HG03565 (cell line): ENCODE data around the gene DNAJC18.
"Not testable (repeated sequence)": the region's sequence is repeated elsewhere in the genome, so short reads cannot be mapped to it uniquely, and the experiment has no call there.

Source experiments
- ATAC-seq: cut with Tn5 transposase; IDR thresholded peaks from one replicate; pipeline ENCODE4 v1.9.1; 2021; ENCODE audit warnings: mild to moderate bottlenecking, moderate library complexity; ENCODE audit not compliant: unreplicated experiment

DNAJC18 gene

GRCh38 chr5:139439013-139439903, at the start of gene DNAJC18:
DNAJC18 (minus strand) TSS chr5:139439525; CDS start chr5:139439445, 80 bp downstream.
- peak; percentile 83 for ATAC-seq

DNA sequence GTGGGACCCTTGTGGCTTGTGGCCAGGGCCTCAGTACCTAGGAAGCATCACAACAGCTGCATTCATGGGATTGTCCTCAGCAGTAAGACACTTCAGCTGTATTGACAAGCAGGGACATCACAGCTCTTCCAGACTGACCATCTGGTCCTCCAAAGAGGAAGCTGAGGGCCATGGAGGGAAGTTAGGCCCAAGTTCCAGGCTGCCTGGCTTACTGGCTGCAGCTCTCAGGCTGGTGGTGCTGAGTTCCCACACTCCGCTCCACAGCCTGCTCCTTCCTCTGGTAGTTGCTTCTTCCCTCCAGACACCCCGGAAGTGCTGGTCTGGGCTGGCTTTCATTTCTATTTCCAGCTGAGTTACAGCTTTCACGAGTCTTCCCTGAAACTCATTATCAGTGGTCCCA, 48.9 kb upstream of the DNAJC18 start:
- no peak for ATAC-seq

DNA sequence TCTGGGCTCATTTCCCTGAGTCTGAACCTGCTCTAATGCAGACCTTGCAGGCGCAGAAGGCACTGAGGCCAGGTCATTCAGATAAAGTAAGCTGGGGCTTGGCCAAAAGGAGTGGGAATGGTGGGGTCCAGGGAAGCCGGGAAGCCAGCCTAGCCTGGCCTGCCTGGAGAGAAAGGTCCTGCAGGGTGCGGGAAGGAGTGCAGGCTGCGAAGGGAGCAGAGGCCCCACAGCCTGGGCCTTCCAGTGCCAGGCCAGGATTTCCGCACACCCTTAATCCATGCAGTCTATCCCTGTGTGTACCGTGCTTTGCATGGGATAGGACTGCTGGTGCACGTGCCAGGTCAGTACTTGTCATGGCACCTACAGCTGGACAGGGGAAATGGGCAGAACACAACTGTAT, 46.9 kb upstream of the DNAJC18 start:
- no peak for ATAC-seq

DNA sequence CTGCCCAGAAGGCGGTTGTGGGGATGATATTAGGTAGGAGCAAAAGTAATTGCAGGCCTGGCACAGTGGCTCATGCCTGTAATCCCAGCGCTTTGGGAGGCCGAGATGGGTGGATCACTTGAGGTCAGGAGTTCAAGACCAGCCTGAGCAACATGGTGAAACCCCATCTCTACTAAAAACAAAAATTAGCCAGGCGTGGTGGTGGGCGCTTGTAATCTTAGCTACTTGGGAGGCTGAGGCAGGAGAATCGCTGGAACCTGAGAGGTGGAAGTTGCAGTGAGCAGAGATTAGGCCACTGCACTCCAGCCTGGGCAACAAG, 43.5 kb upstream of the DNAJC18 start:
- ATAC-seq, result not testable (repeated sequence)

GRCh38 chr5:139482050-139482889, 42.9 kb upstream of the DNAJC18 start, which contains the start of gene STING1:
STING1 (minus strand) TSS chr5:139482758; CDS start chr5:139481704, 1,054 bp downstream.
- ATAC-seq, result no peak

DNA sequence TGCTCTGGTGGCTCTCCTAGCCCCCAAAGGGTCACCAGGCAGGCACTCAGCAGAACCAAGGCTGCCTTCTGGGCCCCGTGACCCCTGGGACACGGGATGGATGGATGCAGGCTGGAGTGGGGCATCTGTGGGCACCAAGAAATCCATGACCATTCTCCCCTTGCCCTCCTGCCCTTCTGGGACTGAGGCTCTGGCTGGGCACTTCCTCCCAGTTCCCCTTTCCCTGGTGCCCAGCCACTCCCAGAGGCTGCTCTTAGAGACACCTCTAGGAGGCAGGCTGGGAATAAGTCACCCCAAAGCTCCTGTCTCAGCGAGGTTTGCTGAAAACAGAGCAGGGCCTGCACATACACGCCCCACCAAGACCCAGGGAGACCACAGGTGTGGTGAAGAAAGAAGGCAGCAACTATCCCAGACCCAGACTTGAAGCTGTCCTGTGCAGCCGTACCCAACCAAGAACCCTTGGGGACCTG, 42.3 kb upstream of the DNAJC18 start:
- ATAC-seq, result no peak

DNA sequence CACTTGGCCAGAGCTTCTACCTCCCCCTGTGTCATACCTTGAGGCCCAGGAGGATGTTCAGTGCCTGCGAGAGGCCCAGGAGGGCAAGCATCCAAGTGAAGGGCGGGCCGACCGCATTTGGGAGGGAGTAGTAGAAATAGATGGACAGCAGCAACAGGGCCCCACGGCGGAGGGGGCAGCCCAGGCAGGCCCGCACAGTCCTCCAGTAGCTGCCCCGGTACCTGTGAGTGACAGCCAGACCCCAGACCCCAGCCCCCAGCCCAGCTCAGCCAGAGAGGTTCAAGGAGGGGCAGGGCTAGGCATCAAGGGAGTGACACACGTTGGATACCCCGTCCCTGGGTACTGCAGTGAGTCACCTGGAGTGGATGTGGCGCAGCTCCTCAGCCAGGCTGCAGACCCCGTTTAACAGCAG, 41.8 kb upstream of the DNAJC18 start:
- no peak for ATAC-seq

DNA sequence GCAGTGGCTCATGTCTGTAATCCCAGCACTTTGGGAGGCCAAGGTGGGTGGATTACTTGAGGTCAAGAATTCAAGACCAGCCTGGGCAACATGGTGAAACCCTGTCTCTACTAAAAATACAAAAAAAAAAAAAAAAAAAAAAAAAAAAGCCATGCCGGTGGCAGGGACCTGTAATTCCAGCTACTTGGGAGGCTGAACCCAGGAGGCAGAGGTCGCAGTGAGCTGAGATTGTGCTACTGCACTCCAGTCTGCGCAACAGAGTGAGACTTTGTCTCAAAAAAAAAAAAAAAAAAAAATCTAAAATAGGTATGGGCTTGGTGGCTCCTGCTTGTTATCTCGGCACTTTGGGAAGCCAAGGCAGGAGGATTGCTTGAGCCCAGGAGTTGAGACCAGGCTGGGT, 40.4 kb upstream of the DNAJC18 start:
- ATAC-seq, result not testable (repeated sequence)

- ATAC-seq, result not testable (repeated sequence)
Observed at GRCh38 chr5:139478657-139479423, 39.5 kb upstream of the DNAJC18 start.

DNA sequence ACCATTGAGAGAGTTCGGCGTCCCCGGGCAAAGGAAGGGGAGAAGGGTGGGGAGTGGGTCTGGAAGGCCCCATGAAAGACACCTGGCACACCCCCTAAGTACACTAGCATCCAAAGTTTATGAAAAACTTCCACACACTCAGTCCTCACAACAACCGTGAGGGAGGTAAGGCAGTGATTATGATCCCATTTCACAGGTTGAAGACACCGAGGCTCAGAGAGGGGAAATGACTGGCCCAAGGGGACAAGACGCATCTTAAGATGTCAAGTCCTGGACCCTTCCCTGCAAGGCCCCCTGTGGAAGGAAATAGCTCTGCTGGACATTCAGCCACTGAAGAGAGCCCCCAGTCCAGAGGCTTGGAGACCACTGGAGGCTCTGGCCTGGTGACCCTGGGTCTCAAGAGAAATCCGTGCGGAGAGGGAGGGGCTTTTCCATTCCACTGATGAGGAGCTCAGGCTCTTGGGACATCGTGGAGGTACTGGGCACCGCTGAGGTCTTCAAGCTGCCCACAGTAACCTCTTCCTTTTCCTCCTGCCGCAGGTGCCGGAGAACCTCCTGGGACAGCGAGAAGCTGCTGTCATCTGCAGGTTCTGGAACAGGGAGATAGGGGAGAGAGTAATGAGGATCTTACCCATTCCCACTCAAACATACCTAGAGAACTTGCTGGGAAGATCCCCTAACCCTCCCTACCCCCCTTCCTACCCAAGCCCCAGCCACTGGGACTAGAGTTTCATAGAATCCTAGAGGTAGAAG, 36.7 kb upstream of the DNAJC18 start:
- ATAC-seq, result no peak

GRCh38 chr5:139474890-139475791, 35.8 kb upstream of the DNAJC18 start:
- no peak for ATAC-seq

DNA sequence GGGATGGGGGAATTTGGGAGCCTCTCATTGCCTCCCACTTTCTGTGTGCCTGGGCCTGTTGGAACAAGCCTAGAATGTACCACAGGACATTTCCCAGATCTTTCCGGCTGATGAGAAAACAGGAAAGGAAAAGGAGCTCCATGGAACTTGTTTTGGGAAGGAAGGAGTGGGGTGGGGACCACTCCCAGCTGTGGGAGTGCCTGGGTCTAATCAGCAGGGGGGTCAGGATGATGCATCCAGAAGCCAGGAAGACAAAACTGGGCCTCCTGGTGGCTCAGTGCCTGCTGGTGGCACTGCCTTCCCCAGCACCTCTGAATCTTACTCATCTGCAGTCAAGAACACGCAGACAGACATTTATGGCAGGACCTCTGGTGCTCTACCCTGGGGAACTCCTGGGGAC, 34.2 kb upstream of the DNAJC18 start:
- ATAC-seq, result no peak

DNA sequence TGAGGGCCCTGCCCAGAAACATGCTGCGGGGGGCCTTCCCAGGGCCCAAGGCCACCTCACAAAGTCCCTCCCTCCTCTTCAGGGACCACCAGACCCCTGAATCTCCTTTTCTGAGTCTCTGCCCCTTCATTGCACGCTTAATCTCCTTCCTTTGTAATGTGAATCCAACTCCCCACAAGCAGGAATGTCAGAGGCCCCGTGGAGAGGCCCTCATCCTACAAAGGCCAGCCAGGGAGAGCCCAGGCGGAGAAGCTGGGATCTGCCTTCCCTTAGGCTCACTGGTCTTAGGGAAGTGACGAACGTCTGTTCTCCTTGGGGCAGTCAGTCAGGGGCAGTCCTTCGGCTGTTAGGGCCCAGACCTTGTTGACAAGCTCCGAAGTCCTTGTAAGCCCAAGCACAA, 33.8 kb upstream of the DNAJC18 start:
- no peak for ATAC-seq

- ATAC-seq, result no peak
Observed at GRCh38 chr5:139472386-139473030, 33.2 kb upstream of the DNAJC18 start.

DNA sequence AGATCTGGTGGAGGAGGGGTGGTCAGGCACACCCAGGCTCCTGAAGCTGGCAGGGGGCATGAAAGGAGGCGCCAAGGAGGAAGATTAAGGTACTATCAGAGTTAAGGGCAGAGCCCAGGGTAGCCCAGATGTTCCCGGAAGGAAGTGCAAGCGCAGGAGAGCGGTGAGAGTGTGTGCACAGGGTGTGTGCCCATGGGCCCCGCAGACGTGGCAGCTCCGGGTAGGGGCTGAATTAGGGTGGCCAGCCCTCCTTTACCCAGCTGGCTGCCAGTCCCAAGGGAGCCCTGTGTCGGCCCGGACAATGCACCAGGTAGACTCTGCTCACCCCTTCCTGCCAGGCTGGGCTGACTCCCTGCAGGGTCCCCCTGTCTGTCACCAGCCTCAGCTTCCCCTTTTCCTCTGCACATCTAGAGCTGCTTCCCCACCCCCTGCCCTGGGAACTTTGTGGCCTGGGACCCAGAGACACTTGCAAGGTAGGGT, 31.5 kb upstream of the DNAJC18 start, which contains the start of gene SMIM33:
SMIM33 (plus strand) TSS at position 184 of the 480 bp plus-strand sequence; CDS start at position 302, 118 bp downstream.
- ATAC-seq, result no peak

DNA sequence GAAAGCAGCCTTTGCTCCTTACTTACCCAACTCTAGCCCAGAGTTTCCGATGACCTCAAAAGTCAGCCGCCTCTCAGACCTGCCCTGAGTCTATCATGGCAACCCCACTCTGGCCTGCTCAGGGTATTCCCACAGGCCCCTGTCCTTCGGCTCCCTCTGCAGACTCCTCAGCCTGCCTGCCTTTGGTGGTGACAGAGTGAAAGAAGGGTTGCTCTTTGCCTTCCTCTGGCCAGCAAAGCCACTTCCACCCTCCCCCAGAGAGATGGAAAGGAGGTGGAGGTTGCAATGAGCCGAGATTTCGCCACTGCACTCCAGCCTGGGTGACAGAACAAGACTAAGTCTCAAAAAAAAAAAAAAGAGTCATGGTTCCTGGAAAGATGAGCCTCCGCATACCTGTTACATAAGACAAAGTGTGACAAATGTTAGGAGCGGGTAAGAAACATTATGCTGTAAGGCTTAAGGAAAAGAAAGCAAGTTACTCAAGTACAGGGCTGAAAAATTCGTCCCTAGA, 29.2 kb upstream of the DNAJC18 start:
- ATAC-seq, result no peak

DNA sequence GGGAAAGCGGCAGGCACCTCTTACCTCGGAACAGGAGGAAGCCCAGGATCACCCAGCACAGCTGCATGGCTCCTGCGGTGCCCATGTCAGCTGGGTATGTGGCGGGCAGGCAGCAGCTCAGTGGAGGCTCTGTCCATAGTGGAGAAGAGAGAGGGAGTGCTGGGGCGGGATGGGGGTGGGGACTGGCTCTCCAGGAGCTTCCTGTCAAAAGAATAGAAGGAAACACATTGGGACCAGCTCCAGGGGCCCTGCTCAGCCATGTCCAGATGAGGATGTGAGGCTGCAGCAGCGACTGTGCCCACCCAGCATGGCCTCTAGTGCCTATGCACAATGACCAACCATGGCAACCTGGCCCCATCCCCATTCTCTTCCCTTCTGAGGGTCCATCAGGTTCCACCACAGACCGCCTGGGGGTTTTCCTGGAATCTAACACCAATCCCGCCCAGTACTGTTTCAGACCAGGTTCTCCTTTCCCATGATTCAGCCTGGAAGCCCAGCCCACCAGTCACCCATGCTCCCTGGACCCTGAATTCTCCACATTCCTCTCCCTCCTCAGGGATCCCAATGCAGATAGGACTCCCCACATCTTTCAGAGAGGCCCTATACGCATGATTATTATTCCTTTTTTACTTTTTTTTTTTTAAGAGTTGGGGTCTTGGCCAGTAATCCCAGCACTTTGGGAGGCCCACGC, 23.4 kb upstream of the DNAJC18 start, which contains the start of gene ECSCR:
ECSCR (minus strand) TSS at position 158 of the 691 bp plus-strand sequence; CDS start at position 85, 73 bp downstream.
- no peak for ATAC-seq
